CD4-positive, alpha-beta T cell (primary cell): Measurements from ENCODE around the gene NRF1. TPM values are rescaled to one million over a fixed set of nuclear protein-coding genes. Genes with fewer than 3 reads are reported as not detected.

ENCODE experiments used
- ATAC-seq: fragments of 200-7000 bp; cut with Tn5 transposase; one replicate; pipeline ENCODE4 v1.10.0; 2022; ENCODE audit warnings: mild to moderate bottlenecking; ENCODE audit not compliant: poor library complexity
- CTCF ChIA-PET: fragments of 350-600 bp; sonication (Branson Sonifier 250); formaldehyde crosslinking; loops from one replicate; lab custom pipeline; 2021; ENCODE audit warnings: antibody characterized with exemption, inconsistent platforms; lab: Charles Lee
- POLR2A ChIA-PET: fragments of 350-600 bp; sonication (Branson Sonifier 250); formaldehyde crosslinking; loops from one replicate; lab custom pipeline; 2021; ENCODE audit warnings: antibody characterized with exemption, inconsistent platforms; lab: Charles Lee
- DNase-seq, 14 experiments: peaks; one replicate each; pipeline ENCODE4 v3.0.0-alpha.2; 2013 to 2020; ENCODE audit warnings: mixed read lengths in 2 of 14
- H3K27ac ChIP-seq, 2 donors: one replicate each; pipeline versions ENCODE4 v1.5.1 to v1.7.0; 2013; ENCODE audit warnings: low read length in 2 of 2, low read depth in 1 of 2, mild to moderate bottlenecking in 1 of 2
- H3K27me3 ChIP-seq, 2 experiments: 1 replicate in 1 of 2; 2 replicates in 1 of 2; pipeline versions ENCODE4 v1.6.1 to v1.7.0; 2013; ENCODE audit warnings: low read length in 2 of 2, control low read depth in 1 of 2, mild to moderate bottlenecking in 1 of 2, moderate library complexity in 1 of 2; ENCODE audit not compliant: insufficient read depth in 2 of 2, control insufficient read depth in 1 of 2
- H3K36me3 ChIP-seq: one replicate; pipeline ENCODE4 v1.6.1; 2013; ENCODE audit warnings: low read length, control low read depth; ENCODE audit not compliant: insufficient read depth
- H3K4me1 ChIP-seq: one replicate; pipeline ENCODE4 v1.6.1; 2013; ENCODE audit warnings: low read length, control low read depth; ENCODE audit not compliant: insufficient read depth
- H3K4me3 ChIP-seq: one replicate; pipeline ENCODE4 v1.5.1; 2013; ENCODE audit warnings: mild to moderate bottlenecking, low read length, moderate library complexity
- H3K9me3 ChIP-seq, 2 experiments: 1 replicate in 1 of 2; 2 replicates in 1 of 2; pipeline versions ENCODE4 v1.6.1 to v1.7.0; 2013; ENCODE audit warnings: low read length in 2 of 2, mild to moderate bottlenecking in 2 of 2, control low read depth in 1 of 2, moderate library complexity in 1 of 2; ENCODE audit not compliant: control insufficient read depth in 1 of 2, insufficient read depth in 1 of 2
- H3K27ac Mint-ChIP-seq: one replicate; pipeline ENCODE4 v1.8.0; 2020; ENCODE audit warnings: mixed read lengths
- H3K27me3 Mint-ChIP-seq: one replicate; pipeline ENCODE4 v1.8.0; 2021; ENCODE audit warnings: mixed read lengths
- H3K36me3 Mint-ChIP-seq: one replicate; pipeline ENCODE4 v1.8.0; 2021; ENCODE audit warnings: low read depth, mixed read lengths
- H3K4me1 Mint-ChIP-seq: one replicate; pipeline ENCODE4 v1.8.0; 2021; ENCODE audit warnings: low read depth, mixed read lengths
- H3K4me3 Mint-ChIP-seq: one replicate; pipeline ENCODE4 v1.8.0; 2020; ENCODE audit warnings: mild to moderate bottlenecking, mixed read lengths
- H3K9me3 Mint-ChIP-seq: one replicate; pipeline ENCODE4 v1.8.0; 2020; ENCODE audit warnings: mixed read lengths
- intact Hi-C, 2 experiments: fragments of 100-400 bp; cut with DNase I in 1 of 2; cut with micrococcal nuclease in 1 of 2; formaldehyde crosslinking; loops; one replicate each; pipeline versions ENCODE4 v1.15.1 to v1.9.0; 2023 to 2025; cut with DNase I, micrococcal nuclease
- total RNA-seq, 174 experiments: library from RNA in 2 of 174; stranded (reverse) in 2 of 174; gene quantifications; one replicate each; pipeline ENCODE4 v1.2.3 and lab custom pipeline; 2021 to 2026
- TF ChIP-seq, protein P1 (sequence below): fragments of 200-600 bp; IDR thresholded peaks from one replicate; pipeline ENCODE4 v1.8.0; 2022; ENCODE audit warnings: antibody characterized with exemption, mild to moderate bottlenecking

The NRF1 gene
- total RNA-seq, 2 experiments from 2014 or later: 35.4 to 36.1 TPM

GRCh38 chr7:129780974-129781927 is 169.7 kb downstream of the NRF1 start:
- H3K4me3 Mint-ChIP-seq: peak overlapping the region; percentile 88
- H3K27me3 Mint-ChIP-seq: peaks cover 68% of the 10 kb centered on the region
- H3K27ac Mint-ChIP-seq: no peak overlapping the region
- H3K9me3 ChIP-seq: peaks cover 0 to 62% of the 10 kb centered on the region in 2 experiments
- peaks cover 75 to 92% of the 10 kb centered on the region in 2 experiments for H3K27me3 ChIP-seq
- POLR2A ChIA-PET: interaction anchor here (0.5 to 1.0 kb wide), 4 partner anchors 20 to 674 kb away, joined by 3 to 4 read pairs (median 4); partner anchors contain the start of gene ZC3HC1
- no peak overlapping the region for H3K27ac ChIP-seq
- no peaks in the 10 kb centered on the region for H3K9me3 Mint-ChIP-seq
- no peaks in the 10 kb centered on the region for H3K36me3 Mint-ChIP-seq
- ATAC-seq: no peak
- DNase-seq: peak in 3 of 14 experiments; percentile 26 to 38 (median 34)
- TF ChIP-seq, protein P1, sequence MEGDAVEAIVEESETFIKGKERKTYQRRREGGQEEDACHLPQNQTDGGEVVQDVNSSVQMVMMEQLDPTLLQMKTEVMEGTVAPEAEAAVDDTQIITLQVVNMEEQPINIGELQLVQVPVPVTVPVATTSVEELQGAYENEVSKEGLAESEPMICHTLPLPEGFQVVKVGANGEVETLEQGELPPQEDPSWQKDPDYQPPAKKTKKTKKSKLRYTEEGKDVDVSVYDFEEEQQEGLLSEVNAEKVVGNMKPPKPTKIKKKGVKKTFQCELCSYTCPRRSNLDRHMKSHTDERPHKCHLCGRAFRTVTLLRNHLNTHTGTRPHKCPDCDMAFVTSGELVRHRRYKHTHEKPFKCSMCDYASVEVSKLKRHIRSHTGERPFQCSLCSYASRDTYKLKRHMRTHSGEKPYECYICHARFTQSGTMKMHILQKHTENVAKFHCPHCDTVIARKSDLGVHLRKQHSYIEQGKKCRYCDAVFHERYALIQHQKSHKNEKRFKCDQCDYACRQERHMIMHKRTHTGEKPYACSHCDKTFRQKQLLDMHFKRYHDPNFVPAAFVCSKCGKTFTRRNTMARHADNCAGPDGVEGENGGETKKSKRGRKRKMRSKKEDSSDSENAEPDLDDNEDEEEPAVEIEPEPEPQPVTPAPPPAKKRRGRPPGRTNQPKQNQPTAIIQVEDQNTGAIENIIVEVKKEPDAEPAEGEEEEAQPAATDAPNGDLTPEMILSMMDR: no peak
- peaks cover 82% of the 10 kb centered on the region for H3K4me1 ChIP-seq
- H3K36me3 ChIP-seq: no peaks in the 10 kb centered on the region
- H3K4me3 ChIP-seq: peak overlapping the region; percentile 55
- intact Hi-C loops: no loop called here
- CTCF ChIA-PET: no interaction called here
- peaks cover 59% of the 10 kb centered on the region for H3K4me1 Mint-ChIP-seq

DNA sequence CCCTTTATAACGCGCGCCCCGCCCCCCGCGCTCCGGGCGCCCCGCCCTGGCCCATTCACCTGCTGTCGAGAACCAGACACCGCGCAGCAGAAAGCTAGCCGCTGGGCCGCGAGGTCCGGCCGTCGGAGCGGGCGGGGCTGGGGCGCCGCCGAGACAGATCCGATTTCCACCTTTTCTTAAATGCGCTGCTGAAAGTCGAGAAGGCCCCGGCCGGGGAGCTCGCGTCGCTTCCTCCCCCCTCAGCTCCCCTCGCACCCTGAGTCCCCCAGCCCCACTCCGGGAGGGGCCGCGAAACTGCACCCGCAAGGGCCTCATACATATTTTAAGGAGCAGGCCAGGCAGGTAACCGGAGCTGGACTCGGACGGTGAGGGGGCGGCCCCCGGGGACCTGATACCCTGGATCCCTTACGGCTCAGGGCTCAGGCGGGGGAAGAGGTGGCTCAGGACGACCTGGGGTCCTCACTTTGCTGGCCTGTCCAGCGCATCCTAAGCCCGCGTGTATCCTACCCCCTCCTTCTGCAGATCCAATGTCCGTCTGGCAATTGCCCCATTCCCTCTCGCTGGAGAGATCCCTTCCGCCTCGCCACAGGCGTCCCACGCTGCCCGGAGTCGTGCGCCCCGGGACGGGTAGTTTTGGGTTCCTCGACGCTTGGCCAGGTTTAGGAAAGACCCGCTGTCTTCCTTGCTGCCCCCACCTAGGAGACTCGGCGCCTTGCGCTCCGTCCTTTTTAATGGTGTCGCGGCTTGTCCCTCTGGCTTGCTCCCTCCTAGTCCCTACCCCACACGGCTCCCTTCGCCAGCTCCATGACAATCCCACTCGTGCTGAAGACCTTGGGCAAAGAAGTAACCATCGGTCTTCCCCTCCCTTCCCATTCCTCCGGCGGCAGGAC is 170.7 kb downstream of the NRF1 start:
- ATAC-seq (no peak), DNase-seq (peak in 1 of 14 experiments; percentile 16)
- peaks cover 63% of the 10 kb centered on the region for H3K4me1 Mint-ChIP-seq
- H3K4me3 Mint-ChIP-seq: peak overlapping the region; percentile 88
- Histone ChIP-seq H3K27ac (no peak overlapping the region), H3K36me3 (no peaks in the 10 kb centered on the region), H3K4me1 (peaks cover 81% of the 10 kb centered on the region), H3K9me3 (peaks cover 0 to 62% of the 10 kb centered on the region in 2 experiments), H3K4me3 (peak overlapping the region; percentile 13), H3K27me3 (peaks cover 81 to 92% of the 10 kb centered on the region in 2 experiments)
- peaks cover 74% of the 10 kb centered on the region for H3K27me3 Mint-ChIP-seq
- H3K9me3 Mint-ChIP-seq: no peaks in the 10 kb centered on the region
- intact Hi-C loops: no loop called here
- TF ChIP-seq, protein P1: no peak
- no peak overlapping the region for H3K27ac Mint-ChIP-seq
- CTCF ChIA-PET: no interaction called here
- POLR2A ChIA-PET: interaction anchor here (0.5 to 0.6 kb wide), 2 partner anchors 269 to 404 kb away, joined by 3 to 4 read pairs; partner anchors contain the start of gene ZC3HC1
- H3K36me3 Mint-ChIP-seq: no peaks in the 10 kb centered on the region
